GM19023 (cell line): Measurements from ENCODE around the gene IGF2BP2.
"Not testable (repeated sequence)": the region's sequence is repeated elsewhere in the genome, so short reads cannot be mapped to it uniquely, and the experiment has no call there.

Experiments
- ATAC-seq: cut with Tn5 transposase; IDR thresholded peaks from one replicate; pipeline ENCODE4 v1.9.1; 2021; ENCODE audit warnings: mild to moderate bottlenecking, moderate library complexity; ENCODE audit not compliant: unreplicated experiment

Gene IGF2BP2

DNA sequence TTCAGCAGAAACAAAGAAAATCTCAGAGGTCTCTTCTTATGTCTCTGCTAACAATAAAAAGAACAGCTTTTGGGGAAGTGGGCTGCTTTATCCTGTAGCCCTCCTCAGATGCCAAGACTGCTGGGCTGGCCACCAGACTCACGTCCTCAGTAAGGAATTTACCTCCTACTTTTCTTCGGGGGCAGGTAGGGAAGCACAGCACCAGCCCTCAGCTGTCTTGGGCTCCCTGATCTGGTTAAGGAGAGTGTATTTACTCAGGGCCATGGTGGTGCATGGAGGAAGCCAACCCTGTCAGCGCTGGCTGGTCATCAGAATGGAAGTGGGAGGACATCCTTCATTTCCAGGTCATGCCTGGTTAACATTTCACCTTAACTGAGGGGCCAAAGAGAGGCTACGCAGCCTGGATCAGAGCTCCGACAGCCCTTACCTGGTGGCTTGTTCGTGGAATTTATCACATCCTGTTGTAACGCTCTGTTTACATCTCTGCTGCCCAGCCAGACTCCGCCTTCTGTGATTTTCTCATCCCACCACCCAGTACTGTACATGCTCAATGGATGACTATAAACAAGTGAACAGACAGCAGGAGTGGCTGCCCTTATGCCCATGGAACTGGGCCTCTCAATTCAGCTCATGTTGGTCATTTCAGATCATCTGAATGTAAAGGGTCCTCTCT lies 108.3 kb downstream of the IGF2BP2 start:
- ATAC-seq, result no peak

DNA sequence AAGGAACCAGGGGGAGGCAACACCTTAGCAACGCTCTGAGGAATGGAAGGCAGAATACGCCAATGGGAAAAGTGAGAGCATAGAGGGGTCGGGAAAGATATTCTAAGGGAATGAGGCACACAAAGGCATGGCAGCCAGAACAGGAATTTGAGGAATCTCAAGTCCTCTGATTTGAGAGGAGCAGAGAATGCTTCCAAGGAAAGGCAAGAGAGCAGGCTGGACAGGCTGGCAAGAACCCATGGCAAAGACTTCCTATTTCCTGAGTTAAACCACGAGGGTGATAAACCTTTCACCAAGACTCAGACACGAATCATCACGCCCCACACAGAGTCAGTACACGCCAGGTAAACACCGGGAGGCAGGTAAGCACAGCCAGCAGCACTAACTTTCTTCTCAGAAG lies 109.8 kb downstream of the IGF2BP2 start:
- ATAC-seq, result no peak

DNA sequence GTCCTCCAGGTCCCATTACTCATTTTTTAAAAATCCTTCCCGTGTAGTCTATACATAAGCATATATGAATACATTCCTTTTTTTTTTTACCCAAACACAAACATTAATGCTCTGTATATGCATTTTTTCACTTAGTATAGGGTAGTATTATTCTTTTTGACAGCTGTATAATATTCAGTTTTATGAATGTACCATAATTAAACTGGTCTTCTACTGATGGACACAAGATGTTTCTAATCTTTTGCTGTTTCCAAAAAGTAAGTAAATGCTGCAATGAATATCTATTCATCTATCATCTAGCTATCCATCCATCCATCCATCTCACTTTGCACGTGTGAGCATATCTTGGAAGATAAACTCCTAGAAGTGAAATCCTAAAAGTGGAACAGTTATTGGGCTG lies 110.8 kb downstream of the IGF2BP2 start:
- no peak for ATAC-seq

DNA sequence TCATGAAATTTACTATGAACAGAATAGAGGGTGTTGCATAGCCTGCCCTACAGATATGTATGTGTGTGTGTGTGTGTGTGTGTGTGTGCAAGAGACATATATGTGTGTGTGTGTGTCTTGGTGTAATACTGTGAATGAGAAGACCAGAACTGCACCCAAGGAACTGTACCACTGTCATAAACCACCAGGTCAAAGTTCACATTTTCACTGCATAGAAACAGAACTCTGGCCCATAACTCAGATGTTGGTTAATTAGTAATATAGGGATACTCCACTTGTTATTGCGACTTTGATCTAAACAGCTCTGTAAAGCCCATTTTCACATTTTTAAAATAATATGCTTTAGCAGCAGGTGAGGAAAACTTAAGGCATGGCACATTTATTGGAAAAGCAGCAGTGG lies 111.8 kb downstream of the IGF2BP2 start:
- ATAC-seq, result no peak

DNA sequence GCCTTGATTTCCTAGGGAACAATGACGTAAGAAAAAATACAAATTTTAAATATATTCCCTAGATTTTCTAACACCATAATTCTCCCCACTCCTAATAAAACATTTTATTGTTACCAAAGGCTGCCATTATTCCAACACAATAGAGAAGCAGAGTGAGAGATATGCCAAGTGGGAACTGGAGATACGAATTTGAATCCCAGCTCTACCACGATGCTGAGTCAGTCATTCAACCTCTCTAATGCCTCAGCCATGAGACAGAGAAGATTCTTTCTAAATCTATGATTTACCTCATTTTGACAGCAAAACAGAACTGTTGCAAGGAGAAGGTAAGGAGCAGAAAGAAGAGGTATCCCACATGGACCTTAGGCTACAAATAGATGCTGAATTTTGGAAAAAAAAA lies 112.5 kb downstream of the IGF2BP2 start:
- ATAC-seq, result no peak

DNA sequence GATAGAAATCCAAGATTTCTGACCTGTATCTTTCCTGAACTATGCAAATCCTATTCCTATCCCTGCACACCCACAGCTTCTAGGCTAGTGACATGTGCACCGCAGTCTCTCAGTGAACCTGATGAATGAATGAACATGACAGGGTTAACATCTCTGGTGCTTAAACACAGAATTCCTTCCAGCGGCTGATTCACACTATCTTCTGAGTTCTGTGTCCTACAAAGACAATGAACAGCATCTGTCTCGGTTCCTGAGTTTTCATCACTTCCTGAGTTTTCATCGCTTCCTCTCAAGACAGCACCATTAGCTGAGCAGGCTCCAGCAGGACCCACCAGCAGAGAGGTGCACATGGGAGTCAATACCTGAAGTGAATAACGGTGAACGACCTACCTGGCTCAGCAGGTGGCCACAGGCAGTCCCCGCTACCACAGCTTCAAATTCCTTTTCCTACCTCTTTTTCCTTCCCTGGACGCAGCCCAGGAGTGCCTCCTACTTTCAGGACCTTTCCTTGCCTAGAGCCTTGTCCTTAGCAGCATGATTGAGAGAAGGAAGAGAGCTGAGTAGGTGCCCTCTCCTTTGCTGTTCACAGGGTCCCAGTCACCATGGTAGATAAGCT lies 113.5 kb downstream of the IGF2BP2 start:
- no peak for ATAC-seq

DNA sequence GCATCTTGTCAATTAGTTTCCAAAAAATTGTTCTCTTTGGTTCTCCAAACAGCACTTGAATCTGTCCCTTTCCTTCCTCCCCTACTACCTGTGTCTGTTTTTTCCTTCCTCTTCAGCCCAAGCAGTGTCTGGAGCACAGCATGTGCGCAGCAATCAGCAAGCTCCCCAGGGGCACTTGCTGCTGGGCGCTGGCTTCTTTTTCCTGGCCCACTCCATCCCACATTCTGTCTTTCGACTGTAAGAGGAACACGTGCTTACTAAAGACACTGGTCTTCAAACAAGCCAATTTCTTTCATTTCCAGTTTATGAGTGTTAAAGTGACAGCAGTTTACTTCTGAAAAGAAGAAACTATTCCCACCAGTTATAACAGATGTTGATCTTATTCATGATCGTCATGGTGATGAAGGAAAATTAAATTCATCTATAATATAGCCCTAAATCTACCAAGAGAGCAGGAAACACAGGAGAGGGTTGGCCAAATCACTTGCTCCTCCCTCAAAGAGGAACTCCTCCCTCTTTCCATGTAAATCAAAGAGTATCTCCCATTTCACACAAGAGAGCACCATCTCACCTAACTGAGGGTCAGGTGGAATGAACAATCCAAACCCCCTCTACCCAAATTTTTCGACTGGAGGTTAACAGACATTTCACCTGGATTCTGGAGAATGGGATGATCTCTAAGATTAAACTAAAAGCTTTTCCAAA lies 115.4 kb downstream of the IGF2BP2 start:
- ATAC-seq, result no peak

DNA sequence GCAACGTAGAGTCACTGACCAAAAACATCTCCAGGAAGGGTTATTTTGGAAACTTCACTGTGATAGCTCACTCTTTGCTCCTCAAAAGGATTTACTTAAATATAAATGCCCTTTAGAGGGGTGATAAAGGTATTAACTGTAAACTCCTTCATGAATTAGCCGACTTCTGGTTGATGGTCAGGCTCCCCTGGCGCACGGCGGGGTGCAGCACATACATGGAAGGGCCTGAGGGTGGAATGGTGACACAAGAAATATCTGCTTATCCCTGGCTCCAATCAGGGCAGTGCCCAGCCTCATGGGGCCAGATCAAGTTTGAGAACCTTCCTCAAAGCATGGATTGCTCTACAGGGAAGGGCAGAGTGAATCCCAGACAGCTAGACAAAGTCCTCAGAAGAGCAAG lies 116.5 kb downstream of the IGF2BP2 start:
- no peak for ATAC-seq

DNA sequence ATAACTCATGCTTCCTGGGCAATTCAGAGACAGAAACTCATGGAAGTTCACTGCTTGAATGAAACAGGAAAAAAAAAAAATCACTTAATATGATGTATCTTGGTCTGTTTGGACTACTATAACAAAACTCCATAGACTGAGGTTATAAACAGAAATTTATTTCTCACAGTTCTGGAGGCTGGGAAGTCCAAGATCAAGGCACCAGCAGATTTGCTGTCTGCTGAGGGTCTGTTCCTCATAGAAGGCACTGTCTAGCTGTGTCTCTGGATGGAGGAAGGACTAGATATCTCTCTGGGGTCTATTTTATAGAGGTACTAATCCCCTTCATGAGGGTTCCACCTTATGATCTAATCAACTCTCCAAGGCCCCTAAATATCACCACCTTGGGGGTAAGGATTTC lies 119.3 kb downstream of the IGF2BP2 start:
- no peak for ATAC-seq

DNA sequence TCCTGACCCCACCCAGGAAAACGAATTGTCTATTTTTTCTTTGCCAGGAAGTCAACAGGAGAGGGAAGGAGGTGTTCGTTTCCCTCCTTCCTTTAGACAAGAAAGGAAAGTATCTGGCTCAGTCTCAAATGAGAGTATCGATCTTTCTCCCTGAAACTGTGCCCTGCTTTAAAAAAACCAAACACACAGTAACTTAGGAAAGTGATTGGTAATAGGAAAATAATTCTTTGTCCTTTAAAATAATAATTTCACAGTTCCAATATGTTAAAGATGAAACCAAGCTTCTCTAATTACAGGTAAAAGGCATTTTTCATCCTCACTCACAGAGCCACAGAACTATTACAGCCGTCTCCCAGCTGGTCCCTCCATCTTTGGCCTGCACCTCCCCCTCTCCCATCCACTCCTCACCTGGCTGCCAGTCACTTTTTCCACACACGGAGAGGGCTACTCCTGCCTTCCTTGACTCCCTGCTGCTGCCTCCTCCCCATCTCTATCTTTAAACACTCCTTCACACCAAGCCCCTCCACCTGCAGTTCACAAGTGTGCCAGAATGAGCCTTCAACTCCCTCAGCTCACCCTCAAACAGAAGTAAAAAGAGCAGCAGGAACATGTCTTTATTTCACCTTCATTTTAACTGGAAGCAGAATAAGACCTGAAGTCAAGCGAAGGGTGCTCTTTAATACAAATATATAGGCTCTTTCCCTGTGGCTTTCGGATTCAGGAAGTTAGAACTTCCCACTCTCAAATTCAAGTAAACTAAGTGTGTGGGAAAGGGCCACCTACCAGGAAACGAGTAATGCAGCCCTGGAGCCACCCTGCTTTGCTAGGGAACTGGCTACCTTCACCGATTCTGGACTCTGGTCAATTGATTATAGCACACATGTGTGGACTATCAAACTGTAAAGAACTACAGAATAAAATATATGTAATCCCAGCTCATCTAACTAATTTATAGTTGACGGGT lies 122.3 kb downstream of the IGF2BP2 start:
- ATAC-seq, result no peak

DNA sequence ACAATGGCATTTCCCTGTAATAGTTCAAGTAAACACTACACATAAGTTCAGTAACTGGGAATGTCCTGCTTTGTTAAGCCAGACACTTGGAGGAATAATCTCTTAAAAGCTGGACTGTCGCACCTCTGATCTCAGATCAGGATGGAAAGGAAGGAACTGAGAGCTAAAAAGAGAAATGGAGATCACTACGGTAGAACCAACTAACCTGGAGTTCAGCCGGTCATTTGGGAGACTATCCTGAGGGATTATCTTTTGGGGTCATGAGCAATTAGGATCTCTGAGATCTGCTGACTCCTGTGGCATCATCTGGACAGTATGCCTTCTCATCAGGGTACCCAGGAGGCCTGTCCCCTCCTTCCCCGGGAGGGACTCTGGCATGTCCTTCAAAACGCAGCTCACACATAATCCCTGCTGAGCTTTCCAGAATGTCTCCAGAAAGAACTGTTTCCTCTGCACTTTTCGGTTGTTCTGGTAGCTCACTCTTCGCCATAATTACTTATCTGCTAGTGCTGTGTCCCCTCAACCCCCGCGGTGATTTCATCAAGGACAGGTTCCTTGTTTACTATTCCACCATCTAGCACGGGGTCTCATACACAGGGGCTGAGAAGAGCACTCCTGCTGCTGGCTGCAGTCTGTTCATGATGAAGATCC lies 123.1 kb downstream of the IGF2BP2 start:
- ATAC-seq, result no peak

DNA sequence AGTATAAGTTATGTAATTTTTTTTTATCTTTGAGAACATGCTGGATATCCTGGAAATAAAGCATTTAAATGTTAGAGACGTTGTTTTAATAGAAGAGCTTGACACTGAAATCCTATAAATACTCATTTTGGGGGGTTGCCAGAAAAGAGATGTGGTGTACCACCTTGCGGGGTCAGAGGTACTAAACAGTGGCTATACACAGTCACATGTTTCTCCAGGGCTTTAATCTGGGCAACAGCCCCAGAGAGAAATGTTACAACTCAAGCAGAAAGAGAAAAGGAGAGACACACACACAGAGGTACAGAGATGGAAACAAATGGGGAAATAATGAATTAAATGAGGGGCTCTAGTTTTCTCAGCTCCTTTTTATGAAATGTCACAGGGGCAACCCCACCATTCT lies 124.9 kb downstream of the IGF2BP2 start:
- ATAC-seq, result no peak

DNA sequence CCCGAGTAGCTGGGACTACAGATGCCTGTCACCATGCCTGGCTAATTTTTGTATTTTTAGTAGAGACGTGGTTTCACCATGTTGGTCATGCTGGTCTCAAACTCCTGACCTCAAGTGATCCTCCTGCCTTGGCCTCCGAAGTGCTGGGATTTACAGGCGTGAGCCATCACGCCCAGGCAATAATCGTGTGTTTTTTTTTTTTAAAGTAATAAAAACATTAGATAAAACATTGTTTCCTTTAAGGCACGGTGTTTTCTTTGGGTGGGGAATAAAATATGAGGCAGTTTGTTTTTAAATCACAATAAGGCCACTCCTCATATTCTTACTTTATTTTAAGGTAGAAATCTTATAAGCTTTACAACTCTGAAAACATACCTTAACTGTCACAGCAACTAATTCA lies 127.6 kb downstream of the IGF2BP2 start:
- ATAC-seq, result not testable (repeated sequence)

DNA sequence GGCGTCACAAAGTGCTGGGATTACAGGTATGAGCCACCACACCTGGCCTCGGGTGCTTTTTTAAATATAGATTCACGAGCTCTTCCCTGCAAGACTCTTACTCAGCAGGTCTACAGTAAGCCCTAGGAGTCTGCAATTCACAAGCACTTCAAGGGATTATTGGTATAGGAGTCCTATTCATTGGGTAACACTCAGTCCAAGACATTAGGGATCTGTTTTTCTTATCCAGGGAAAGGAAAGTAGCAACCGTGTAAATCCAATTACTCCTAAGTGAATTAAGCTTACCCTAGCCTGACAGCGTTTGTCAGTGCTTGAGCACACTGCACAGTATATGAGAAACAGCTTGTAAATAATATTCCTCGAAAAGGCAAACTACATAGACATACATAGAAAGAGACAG lies 128.8 kb downstream of the IGF2BP2 start:
- ATAC-seq, result no peak

DNA sequence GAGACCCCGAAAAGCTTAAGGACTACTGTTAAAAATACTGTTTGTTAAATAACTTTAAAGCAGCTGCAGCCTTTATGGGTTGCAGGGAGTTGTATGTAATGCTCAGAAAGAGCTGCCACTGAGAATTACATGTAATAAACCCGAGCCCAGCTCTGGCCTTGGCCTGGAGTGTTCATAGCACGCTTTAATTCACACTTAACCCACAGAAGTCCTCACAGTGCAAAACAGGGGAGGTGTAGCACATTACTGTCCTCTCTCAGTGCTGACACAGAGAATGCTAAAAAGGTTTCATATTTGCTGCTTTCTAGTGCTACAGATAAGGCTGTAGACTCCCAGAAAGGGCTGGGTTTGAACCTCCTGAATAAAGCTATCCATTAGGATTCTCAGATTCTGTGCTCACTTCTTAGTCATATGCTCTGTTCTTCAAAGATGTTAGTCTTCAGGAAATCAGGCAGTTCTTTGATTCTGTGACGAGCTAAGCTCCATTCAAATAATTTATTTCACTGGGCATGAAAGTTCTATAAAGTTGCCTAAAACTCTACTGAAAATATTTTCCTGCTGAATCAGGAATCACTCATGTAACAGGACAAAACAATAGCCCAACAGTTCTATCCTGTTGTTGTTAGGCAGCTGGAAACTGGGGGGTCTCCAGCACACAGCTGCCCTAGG lies 130.7 kb downstream of the IGF2BP2 start:
- no peak for ATAC-seq

DNA sequence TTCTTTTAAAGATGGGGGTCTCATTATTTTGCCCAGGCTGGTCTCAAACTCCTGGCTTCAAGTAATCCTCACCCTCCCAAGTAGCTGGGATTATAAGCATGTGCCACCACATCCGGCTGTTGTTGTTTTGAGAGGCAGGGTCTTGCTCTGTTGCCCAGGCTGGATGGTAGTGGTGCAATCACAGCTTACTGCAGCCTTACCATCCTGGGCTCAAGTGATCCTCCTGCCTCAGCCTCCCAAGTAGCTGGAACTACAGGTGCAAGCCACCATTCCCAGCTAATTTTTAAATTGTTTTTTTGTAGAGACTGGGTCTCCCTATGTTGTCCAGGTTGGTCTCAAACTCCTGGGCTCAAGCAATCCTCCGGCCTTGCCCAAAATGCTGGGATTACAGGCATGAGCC lies 133.2 kb downstream of the IGF2BP2 start:
- ATAC-seq, result no peak

DNA sequence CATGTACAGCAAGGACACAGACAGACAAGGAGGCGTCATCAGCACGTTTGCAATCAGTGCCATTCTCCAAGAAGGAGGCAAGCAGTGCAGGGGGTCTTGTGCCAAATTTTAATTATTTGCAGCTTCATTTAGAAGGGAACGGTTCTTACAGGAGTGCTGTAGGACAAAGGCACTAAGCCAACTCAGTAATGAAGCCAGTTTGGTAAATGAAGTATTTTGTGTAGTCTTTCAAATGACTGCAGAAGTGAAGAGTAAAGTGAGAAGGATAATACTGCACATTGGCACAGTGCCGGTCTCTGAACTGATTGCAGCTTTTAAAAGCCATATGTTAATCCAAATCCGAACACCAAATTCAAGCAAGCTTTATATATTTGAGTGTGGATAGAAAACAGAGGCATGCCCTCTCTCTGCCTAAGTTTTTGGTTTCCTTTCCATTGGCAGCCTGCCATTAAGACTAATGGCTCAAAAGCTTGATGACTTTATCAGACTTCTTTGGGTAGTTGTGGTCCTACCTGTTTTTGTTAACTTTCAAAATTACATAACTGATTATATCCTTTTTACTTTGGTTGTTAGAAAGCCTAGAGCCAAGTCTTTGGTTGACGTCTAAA lies 137.5 kb downstream of the IGF2BP2 start:
- no peak for ATAC-seq

DNA sequence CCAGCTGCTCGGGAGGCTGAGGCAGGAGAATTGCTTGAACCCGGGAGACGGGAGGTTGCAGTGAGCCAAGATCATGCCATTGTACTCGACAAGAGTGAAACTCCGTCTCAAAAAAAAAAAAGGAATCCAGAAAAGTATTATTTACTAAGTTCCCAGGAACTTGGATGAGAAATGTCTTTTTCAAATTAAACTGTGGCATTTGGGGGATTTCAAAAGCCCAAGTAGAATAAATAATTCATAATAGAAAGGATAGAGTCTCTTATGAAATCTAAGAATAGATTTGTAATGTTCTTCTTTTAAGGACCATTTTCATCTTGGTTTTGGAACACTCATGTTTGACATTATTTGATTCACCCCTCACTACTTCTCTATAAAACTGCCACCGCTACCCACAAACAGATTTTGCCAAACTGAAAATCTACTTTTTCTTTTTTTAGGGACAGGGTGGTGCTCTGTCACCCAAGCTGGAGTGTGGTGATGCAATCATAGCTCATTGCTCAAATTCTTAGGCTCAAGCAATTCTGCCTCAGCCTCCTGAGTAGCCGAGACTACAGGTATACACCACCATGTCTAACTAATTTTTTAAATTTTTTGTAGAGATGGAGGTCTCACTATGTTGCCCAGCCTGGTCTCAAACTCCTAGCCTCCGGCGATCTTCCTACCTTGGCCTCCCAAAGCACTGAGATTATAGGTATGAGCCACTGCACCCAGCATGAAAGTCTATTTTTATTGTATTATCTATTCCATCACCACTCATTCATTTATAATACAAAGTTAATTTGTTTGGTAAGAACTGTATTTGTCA lies 139.4 kb downstream of the IGF2BP2 start:
- ATAC-seq, result no peak

DNA sequence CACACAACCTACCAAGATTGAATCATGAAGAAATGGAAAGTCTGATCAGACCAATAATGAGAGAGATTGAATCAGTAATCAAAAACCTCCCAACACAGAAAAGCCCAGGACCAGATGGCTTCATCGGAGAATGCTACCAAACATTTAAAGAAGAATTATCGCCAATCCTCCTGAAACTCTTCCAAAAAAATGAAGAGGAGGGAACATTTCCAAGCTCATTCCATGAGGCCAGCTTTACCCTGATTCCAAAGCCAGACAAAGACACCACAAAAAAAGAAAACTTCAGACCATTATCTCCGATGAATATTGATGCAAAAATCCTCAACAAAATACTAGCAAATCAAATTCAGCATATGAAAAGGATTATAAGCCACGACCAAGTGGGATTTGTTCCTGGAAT lies 144.6 kb downstream of the IGF2BP2 start:
- no peak for ATAC-seq
